HG03342 (cell line): Measurements from ENCODE around the gene TWF2.

Source experiments
- ATAC-seq: cut with Tn5 transposase; IDR thresholded peaks from one replicate; pipeline ENCODE4 v1.9.1; 2021; ENCODE audit warnings: mild to moderate bottlenecking, moderate library complexity; ENCODE audit not compliant: unreplicated experiment

TWF2 gene

DNA sequence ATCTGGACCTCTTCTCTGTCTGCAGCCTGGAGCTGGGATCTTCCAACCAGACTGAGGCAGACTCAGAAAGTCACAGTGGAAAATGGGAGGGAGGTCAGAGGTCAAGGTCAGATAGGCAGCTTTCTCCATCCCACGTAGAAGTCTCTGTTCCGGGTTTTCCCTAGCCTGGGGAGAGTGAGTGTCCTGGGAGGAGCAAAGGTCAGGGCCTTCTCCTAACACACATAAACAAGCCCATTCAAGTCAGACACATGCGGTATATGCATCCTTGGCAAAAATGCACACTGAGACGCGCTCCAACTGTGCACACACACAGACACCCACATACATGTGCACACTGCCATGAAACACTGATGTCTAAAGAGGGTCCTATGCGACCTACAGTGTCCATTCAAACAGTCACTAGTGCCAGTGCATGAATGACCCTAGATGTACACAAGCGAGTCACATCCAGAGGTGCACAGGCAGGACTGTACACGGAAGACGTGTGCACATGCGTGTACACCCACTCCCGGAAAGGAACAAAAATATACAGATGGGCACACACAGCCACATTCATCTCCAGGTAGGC is 681 bp downstream of the TWF2 start:
- ATAC-seq: no peak

DNA sequence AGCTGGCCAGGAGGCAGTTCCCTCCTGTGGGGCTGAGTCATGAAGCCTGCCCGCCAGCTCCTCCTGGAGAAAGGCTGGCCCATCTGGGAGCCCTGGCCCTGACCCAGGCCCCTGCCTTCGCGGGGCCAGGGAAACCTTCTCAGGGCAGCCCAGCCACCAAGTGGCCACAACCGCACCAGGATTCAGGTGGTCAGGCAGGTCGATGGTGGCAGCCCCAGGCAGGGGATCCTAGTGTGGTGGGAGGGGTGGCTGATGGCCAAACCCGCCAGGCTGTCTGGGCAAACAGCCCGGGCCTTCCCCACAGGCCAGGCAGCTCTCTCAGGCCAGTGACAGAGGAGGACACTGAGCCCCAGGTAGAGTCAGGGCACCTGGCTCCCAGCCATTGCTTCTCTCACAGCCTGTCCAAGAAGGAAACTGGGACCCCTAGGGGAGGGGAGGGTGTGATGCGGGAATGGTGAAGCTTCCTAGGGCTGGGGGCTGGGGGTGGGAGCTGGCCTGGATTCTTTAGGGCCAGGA is 1.2 kb downstream of the TWF2 start:
- ATAC-seq: no peak

DNA sequence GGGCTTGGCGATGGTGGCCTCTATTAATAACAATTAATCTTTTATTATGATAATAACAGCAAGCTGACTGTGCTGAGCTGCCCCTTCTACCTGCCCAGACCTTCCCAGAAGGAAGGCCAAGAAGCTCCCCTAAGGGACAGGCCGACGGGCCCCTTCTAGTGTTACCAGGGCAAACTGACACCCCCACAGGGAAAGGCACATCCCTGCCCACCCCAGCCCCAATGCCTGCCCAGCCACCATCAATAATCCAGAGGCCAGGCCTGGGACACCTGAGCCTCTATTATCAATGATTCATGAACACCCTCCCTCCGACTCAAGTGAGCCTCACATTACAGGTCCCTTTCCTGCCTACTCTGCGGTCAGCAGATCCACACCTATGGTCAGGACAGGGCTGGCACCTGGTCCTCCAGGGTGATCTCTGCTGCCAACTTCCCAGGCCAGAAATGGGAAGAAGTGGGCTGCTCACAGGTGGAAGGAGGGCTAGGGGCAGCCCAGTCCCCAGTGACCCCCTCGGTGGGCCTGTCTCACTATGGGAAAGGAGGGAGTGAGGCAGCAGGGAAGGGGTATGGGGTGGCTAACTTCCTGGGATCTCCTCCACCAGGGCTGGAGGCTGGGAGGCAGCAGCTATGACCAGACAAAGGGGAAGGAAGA is 1.8 kb downstream of the TWF2 start:
- ATAC-seq: no peak

DNA sequence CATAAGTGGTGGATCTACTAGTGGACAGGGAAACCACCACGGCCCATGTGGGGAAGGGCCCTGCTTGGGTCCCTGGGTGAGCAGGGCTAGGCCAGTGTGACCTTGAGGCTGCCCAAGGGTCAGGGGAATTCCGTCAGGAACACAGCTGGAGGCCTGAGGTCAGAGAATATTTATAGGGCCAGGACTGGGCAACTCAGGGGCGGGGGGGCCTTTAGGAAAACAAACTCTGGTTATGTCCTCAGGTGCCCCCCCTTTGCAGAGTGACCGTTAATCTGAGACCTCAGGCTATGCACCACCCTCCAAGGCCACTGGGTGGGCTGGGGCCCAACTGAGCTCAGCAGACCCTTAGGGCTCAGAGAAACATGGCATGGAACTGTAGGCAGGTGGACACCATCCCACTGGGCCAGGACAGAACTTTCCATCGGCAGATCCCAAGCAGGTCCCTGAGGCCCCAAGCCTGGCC is 2.5 kb downstream of the TWF2 start:
- no peak for ATAC-seq

DNA sequence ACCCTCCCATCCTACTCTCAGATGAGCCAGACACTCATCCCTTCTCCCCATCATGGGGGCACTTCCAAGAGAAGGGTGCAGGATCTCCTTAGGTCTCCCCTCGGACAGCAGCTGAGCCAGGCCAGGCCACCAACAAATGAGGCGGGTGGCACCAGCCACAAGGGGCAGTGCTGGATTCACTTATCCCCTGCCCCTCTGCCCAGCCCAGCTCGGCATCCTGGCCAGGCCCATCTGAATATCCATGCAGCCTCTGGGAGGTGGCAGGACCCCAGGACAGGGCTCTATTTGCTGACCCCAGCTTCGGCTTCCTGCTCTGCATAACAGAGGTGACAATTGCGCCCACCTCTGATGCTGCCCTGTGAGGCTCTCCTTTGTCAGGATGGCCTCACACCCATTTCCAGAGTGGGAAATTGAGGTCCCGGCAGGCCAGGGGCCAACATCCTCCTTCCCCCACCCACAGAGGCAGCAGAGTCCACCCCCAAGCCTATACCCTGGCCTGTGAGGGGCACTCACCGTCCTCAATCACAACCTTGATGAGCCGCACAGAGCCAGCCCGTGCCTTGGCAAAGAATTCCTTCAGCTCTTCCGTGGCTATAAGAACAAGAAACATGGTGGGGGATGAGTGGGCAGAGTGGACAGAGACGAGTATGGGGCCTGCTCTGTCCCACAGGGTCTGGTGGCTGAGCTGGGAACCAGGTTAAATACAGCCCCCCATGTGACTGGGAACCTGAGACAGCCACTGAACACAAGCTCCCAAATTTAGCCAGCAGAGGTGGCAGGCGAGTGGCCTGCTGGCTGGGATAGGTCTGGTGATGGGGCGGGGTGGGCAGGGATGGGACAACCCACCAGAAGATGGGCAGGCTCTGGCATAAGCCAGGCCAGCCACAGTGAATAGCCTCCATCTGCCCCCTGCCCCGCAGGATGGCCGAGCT is 4.2 kb downstream of the TWF2 start:
- no peak for ATAC-seq

DNA sequence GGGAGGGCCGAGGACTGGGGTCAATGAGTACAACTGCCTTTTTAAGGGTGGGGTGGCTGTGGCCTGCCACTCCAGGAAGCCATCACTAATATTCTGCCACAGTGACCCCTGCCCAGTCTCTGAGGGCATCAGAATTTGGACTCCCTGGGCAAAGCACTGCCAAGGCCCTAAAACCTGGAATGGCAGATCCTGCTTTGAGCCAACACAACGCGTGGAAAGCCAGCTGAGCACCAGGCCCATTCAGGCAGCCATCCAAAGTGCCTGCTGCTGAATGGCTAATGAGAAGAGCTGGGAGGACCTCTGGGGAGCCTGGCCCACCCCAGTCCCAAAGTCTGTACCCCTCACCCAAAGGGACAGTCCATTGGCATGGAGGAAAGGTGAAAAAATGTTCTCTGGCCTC is 5.0 kb downstream of the TWF2 start:
- no peak for ATAC-seq

DNA sequence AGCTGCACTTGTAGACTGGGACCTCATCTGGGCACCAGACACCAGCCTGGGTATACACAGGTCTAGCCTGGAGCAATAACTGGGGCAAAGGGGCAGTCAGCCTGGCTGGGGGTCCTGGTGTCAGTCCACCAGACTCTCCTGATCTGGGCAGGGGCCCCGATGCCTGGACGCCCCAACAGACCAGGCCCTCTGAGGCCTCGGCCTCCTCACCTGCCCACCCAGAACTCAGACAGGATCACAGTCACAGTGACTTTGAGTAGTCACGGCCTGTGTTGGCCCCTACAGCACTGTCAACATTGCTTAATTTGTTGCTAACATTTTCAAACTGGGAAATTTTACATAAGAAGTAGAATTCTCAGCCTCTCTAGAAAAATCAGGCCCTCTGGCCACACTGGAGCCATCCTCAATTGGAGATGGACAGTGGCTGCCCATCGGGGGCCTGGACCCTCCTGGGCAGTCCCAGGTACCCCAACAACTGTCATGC is 5.8 kb downstream of the TWF2 start:
- no peak for ATAC-seq

DNA sequence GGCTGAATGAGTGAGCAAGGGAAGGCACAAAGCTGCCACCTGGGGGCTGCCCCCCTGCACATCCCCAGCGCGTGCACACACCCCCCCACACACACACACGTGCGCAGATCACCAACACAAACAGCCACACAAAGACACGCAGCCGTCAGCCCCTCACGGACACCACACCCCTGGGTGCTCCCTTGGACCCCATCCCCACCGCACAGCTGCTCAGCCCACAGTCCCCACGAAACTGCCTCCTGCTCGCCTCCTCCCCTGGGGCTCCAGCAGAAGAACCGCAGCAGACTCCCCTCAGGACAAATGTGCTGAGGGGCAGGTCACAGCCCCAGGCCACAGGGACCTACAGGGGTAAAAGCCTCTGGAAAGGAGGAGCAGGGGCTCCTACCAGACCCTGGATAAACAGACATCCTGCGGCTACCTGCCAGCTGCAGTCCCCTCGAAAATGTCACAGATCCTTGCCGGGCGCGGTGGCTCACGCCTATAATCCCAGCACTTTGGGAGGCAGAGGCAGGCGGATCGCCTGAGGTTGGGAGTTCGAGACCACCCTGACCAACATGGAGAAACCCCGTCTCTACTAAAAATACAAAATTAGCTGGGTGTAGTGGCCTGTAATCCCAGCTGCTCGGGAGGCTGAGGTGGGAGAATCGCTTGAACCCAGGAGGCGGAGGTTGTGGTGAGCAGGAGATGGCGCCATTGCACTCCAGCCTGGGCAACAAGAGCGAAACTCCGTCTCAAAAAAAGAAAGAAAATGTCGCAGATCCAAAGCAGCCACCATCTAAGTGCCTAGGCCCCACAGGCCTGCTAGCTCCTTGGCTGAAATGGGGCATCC is 6.5 kb downstream of the TWF2 start:
- no peak for ATAC-seq

DNA sequence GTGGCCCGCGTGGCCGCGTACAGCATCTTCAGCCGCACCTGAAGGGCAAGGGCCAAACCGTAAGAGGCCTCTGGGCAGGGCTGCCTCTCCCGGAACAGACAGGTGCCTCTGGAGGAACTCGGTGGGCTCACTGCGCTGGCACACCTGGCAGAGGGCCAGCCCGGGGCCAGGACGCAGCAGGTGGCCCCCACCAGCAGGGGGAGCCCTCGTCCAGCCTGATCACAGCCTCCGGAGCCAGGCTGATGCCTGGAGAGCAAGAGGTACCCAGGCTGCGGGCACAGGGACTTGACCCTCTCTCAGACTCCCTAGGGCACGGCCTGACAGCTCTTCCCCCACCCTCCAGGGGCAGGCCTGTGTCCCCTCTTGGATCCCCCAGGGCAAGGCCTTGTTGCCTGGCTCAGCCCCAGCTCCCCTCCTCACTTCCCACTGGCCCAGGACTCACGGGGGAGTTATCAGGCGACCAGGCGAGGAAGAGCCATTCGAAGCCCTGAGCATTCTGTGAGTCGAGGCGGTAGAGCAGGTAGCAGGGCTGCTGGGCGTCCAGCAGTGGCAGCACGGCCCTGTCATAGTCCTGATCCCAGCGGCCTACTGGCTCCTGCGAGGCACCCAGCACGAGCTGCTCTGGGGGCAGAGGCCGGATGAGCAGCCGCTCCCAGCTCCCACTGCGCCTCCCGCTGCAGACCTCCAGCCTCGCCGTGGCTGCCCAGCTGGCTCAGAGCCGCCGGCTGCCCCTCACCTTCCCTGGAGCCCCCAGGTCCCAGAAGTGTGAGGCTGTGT is 7.3 kb downstream of the TWF2 start:
- no peak for ATAC-seq

DNA sequence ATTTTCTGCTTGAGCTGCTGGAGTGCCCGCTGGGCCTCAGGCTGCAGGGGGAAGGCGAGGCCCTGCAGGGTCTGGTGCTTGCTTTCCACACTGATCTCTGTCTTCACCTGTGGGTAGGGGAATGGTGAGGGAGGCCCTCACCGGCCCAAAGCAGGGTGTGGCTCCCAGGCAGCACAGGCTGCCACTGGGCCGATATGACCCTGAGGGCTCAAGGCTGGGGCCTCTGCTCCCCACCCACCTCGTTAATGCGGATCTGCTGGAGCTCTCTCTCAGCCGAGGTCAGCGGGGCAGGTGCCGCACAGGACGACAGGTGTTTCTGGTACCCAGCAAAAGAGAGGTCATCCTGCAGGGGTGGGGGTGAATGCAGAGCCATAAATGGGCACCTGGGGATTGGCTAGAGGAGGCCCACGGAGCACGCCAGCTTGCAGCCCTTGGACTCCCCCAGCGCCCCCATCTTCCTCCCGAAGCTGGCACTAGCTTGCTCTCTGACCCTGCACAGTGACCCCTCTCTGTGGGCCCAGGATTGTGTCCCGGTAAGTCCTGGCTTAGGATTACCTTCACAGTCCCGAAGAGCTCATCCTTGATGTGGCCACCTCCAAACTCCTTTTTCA is 8.0 kb downstream of the TWF2 start:
- no peak for ATAC-seq

DNA sequence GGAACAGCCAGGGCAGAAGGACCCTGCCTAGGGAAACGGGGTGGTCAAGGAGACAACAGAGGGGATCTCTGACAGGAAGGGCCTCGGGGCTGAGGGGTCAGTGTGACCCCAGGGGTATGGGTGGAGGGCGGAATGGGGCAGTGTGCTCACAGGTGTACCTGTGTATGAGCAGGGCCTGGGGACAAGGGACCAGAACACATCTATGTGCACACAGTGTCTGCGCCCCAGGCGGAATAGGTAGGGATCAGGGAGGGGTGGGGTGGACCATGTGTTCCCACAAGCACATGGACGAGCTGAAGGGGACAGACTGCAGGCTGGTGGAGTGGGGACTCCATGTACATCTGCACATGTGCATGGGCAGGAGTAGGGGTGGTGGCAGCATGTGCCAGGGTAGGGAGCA is 8.5 kb downstream of the TWF2 start:
- no peak for ATAC-seq

DNA sequence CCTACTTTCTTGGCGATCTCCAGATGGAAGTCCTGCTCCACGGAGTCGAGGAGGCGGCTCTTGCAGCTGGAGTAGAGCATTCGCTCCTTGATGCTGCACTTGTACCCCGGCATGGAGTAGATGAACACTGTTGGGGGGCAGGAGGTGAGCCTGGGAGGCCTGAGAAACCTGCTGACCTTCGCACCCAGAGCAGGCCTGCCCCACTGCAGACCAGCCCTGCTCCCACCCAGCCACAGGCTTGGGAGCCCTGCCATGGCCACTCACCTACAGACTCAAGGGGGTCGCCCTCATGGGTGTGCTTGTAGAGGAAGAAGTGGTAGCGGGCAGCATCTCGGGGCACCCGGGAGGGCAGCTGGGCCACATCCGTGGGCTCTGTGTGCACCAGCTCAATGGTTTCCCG is 9.3 kb downstream of the TWF2 start:
- ATAC-seq: no peak

DNA sequence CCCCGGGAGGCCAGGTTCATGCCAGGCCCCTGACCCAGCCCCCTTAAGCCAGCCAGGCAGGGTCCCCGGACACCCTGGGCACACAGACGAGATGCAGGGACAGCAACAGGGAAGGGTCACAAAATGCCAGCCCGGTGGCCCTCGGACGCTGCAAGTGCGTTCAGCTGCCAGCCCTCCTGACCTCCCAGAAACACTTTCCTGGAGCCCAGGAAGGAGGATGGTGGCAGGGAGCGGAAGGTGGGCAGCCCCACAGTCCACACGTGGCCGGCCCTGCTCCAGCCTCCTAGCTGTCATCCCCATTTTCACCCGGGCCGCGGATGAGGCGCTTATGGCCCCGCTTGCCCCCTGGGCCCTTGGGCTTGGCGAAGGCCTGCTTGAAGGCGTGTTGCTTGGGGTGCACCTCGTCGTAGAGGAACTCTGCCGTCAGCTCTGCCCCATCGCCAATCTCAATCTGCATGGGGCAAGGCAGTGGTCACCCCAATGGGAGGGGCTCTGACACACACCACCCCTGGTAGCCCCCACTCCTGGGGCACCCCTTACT is 10.1 kb downstream of the TWF2 start:
- ATAC-seq: no peak

DNA sequence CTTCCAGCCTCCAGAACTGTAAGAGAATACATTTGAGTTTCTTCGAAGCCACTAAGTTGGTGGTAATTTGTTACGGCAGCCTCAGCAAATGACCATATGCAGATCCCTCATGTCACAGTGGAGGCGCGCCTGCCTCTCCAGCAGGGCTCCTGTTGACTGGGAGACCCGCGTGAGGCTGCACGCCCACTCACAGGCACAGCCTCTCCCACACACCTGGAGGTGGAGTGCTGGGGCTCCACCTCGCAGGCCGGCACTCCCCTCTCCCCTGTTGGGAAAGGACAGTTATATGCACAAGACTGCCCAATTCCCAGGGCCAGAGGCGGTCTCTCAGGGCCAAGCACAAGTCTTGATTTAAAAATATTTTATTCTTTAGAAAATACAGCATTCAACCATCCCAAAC is 10.7 kb downstream of the TWF2 start:
- ATAC-seq: no peak

DNA sequence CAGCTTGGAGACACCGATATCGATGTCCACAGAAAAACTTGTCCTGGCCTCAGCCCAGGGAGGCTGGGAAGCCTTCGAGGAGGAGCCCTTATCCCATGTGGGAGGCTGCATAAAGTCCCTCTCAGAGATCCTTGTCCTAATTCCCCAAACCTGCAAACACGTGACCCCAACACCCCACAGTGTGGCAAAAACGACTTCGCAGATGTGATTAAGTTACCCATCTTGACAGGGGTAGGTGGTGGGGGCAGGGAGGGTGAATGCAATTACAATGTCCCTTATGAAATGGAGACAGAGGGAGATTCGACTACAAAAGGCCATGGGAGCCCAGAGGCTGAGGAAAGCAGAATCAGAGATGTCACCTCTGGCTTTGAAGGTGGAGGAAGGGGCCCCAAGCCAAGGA is 11.2 kb downstream of the TWF2 start:
- ATAC-seq: no peak

DNA sequence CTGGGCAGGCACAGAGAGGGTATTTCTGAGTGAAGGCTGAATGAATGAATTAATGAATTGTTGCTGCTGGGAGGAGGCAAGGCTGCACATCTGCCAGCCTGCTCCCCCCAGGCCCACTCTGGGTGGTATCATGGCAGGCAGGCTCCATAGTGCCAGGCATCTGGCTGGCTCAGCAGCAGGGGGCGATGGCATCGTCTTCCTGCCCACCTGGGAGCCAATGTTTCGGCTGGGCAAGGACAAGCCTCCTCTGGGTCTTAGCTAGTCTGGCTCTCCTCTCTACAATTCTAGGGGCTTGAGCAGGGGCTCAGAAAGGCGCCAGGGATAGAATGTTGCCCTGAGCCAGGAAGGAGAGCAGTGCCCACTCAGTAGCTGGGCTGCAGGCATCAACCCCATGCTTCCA is 11.8 kb downstream of the TWF2 start:
- no peak for ATAC-seq

DNA sequence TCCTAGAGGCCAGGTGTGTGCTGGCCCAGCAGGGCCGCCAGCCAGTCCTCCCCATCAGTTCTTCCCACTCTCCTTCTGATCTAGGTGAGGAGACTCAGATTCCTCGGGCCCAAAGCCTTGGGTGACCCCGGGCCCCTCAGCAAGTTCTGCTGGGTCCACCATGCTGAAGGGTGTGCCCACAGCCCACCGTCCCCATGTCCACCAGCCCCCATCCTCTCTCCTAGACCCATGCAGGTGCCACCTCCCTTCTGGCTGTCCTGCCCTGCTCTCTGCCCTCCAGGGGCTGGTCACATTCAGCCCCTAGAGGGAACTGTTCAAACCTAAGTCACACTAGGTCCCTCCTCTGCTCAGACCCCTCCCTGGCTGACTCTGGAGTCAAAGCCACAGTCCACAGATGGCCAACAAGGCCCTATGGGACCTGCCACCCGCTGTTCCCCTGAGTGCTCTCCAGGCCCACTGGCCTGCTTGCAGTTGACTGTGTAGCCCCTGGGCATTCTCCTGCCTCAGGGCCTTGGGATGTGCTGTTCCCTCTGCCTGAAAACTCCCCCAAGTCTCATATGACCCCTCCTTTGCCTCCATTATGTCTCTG is 12.6 kb downstream of the TWF2 start:
- no peak for ATAC-seq

DNA sequence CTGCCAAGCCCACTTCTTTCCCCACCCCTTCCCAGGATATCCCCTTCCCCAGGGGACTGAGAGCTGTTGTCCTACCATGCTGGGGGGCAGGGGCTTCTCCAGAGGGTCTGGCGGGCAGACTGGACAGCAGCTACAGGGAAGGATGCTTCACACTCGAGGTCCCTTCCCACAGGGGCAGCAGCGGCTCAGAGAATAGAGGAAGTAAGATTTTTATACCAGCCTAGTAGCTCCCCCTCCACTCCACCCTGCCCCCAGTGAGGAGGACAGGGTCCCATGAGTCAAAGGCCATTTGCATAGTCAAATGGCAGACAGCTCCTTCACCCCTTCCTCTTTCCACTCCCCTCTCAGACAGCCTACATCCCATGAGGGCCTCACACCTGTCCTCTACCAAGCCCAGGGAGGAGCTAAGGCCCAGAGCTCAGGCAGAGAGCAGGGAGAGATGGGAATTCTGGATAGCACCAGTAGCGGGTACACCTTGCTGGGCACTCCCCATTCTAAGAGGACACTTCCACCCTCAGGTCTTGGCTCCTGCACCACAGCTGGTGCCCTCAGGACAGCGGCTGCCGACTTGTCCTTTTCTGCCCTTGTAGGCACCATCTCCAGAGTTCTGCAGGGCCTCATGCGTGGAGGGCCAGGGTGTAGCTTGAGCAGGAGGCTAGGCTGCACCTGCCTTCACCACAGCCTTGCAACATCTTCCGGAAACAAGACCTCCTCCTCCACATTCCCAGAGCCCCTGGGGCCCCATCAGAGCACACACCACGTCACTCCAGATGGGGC is 13.3 kb downstream of the TWF2 start, which contains the start of gene TLR9:
Gene TLR9 (minus strand): TSS at position 194 of the 777 bp plus-strand sequence. CDS start 116 bp downstream, at position 78.
- ATAC-seq: peak; percentile 80
